Measurements from ENCODE around the gene PAX5.

PAX5 gene

GRCh38 chr9:36794461-36794860, 239.6 kb downstream of the PAX5 start:
- Mint-ChIP-seq H3K4me1 (ENCODE audit: low read depth) (no peaks in the 10 kb centered on the region), H3K9me3 (peaks cover 6% of the 10 kb centered on the region), H3K4me3 (no peak overlapping the region), H3K36me3 (ENCODE audit: low read depth) (no peaks in the 10 kb centered on the region), H3K27me3 (ENCODE audit: low read depth) (no peaks in the 10 kb centered on the region), H3K27ac (no peak overlapping the region)

GRCh38 chr9:36793277-36793676, 240.8 kb downstream of the PAX5 start:
- H3K27ac Mint-ChIP-seq, result no peak overlapping the region
- peaks cover 6% of the 10 kb centered on the region for H3K9me3 Mint-ChIP-seq
- H3K4me1 Mint-ChIP-seq (ENCODE audit: low read depth), result no peaks in the 10 kb centered on the region

GRCh38 chr9:36791222-36791950, 242.7 kb downstream of the PAX5 start:
- no peaks in the 10 kb centered on the region for H3K4me1 Mint-ChIP-seq (ENCODE audit: low read depth)
- no peaks in the 10 kb centered on the region for H3K27me3 Mint-ChIP-seq (ENCODE audit: low read depth)
- peaks cover 6% of the 10 kb centered on the region for H3K9me3 Mint-ChIP-seq
- no peak overlapping the region for H3K27ac Mint-ChIP-seq
- H3K36me3 Mint-ChIP-seq (ENCODE audit: low read depth), result no peaks in the 10 kb centered on the region
- H3K4me3 Mint-ChIP-seq, result no peak overlapping the region

More at GRCh38 chr9:36793277-36793676, 240.8 kb downstream of the PAX5 start:
- Mint-ChIP-seq H3K36me3 (ENCODE audit: low read depth) (no peaks in the 10 kb centered on the region), H3K4me3 (no peak overlapping the region), H3K27me3 (ENCODE audit: low read depth) (no peaks in the 10 kb centered on the region)

- H3K4me3 Mint-ChIP-seq, result no peak overlapping the region
- no peaks in the 10 kb centered on the region for H3K36me3 Mint-ChIP-seq (ENCODE audit: low read depth)
- H3K4me1 Mint-ChIP-seq (ENCODE audit: low read depth), result no peaks in the 10 kb centered on the region
- H3K27me3 Mint-ChIP-seq (ENCODE audit: low read depth), result no peaks in the 10 kb centered on the region
- H3K9me3 Mint-ChIP-seq, result peaks cover 6% of the 10 kb centered on the region
- no peak overlapping the region for H3K27ac Mint-ChIP-seq
Measured at GRCh38 chr9:36789886-36790285, 244.2 kb downstream of the PAX5 start.

GRCh38 chr9:36788534-36788933, 245.5 kb downstream of the PAX5 start:
- Mint-ChIP-seq H3K27me3 (ENCODE audit: low read depth) (no peaks in the 10 kb centered on the region), H3K9me3 (peaks cover 6% of the 10 kb centered on the region), H3K4me1 (ENCODE audit: low read depth) (no peaks in the 10 kb centered on the region), H3K36me3 (ENCODE audit: low read depth) (no peaks in the 10 kb centered on the region), H3K27ac (no peak overlapping the region), H3K4me3 (no peak overlapping the region)

- H3K27me3 Mint-ChIP-seq (ENCODE audit: low read depth), result no peaks in the 10 kb centered on the region
- no peak overlapping the region for H3K27ac Mint-ChIP-seq
- H3K4me3 Mint-ChIP-seq, result no peak overlapping the region
- no peaks in the 10 kb centered on the region for H3K36me3 Mint-ChIP-seq (ENCODE audit: low read depth)
- no peaks in the 10 kb centered on the region for H3K9me3 Mint-ChIP-seq
- H3K4me1 Mint-ChIP-seq (ENCODE audit: low read depth), result no peaks in the 10 kb centered on the region
Measured at GRCh38 chr9:36787709-36788108, 246.4 kb downstream of the PAX5 start.

All from T-helper 1 cell treated with Interleukin-12 subunit alpha and Interleukin-12 subunit beta and Interleukin-4 antibody, amounts not matched to agents 30 μg/mL and 1 μg/mL, for 36 hours (primary cell).